GM12801 (cell line): ENCODE data around the gene DNM3.

Source experiments
- TF ChIP-seq, protein P1 (sequence below): IDR thresholded peaks from one replicate; pipeline ENCODE4 v1.5.1; 2011; ENCODE audit warnings: control low read depth; ENCODE audit not compliant: insufficient read length; ENCODE audit errors: extremely low read depth

DNM3 gene

DNA sequence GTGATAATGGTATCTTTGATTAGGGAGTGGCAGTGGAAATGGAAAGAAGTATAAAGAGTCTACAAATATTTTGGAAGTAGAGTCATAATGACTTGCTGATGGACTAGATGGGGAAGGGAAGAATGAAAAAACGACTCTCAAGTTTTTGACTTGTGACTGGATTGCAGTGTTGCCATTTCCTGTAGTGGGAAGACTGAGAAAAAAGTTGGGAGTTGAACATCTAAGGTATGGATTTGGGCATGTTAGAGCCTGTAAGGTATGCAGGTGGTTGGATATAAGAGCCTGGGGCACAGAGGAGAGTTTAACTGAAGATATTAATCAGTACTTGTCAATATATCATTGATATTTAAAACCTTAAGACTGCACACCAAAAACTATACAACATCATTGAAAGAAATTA, 19.4 kb downstream of the DNM3 start:
- TF ChIP-seq, protein P1, sequence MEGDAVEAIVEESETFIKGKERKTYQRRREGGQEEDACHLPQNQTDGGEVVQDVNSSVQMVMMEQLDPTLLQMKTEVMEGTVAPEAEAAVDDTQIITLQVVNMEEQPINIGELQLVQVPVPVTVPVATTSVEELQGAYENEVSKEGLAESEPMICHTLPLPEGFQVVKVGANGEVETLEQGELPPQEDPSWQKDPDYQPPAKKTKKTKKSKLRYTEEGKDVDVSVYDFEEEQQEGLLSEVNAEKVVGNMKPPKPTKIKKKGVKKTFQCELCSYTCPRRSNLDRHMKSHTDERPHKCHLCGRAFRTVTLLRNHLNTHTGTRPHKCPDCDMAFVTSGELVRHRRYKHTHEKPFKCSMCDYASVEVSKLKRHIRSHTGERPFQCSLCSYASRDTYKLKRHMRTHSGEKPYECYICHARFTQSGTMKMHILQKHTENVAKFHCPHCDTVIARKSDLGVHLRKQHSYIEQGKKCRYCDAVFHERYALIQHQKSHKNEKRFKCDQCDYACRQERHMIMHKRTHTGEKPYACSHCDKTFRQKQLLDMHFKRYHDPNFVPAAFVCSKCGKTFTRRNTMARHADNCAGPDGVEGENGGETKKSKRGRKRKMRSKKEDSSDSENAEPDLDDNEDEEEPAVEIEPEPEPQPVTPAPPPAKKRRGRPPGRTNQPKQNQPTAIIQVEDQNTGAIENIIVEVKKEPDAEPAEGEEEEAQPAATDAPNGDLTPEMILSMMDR: no peak

DNA sequence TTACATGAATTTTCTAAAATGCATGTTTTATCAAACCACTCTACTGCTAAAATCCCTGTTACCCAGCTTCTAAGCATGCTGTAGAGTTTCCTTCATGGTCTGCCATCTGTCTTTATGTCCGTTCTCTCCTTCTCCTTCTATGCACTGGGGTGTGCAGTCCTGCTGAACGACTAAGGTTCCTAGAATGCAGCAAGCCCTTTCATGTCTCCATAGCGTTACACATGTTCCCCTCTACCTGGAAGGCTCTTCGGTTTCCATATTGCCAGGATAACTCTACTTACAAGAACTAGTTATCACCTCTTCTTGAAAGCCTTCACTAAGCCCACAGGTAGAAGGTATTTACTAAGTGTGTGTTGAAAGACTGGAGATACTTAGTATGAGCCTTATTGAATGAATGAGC, 22.2 kb downstream of the DNM3 start:
- TF ChIP-seq, protein P1: no peak

DNA sequence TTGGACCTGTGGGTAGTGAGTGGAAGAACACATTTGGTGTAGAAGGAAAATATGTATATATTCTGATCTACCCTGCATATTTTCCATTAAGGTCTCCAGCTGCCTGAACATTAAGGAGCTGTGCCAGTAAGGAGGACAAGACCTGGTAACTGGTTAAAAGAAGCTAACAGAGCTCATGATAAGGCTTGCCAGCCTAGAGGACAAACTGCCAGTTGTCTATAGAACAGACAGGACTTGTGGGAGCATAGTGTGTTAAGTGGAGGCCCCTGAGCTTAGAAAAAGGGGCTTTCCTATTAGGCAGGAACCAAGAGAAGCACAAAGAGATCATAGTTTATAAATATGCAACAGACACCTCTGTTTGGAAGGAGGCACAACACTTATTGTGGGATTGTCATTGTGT, 23.0 kb downstream of the DNM3 start:
- TF ChIP-seq, protein P1: no peak

DNA sequence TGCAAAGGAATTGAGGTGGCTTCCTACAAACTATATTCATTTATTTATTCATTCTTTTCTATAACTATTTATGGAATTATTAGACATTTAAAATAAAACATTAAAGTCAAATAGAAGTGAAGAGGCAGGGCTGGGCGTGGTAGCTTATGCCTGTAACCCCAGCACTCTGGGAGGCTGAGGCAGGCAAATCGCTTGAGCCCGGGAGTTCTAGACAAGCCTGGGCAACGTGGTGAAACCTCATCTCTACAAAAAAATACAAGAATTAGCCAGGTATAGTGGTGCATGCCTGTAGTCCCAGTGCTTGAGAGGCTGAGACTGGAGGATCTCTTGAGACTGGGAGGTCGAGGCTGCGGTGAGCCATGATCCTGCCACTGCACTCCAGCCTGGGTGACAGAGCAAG, 23.8 kb downstream of the DNM3 start:
- TF ChIP-seq, protein P1: no peak

DNA sequence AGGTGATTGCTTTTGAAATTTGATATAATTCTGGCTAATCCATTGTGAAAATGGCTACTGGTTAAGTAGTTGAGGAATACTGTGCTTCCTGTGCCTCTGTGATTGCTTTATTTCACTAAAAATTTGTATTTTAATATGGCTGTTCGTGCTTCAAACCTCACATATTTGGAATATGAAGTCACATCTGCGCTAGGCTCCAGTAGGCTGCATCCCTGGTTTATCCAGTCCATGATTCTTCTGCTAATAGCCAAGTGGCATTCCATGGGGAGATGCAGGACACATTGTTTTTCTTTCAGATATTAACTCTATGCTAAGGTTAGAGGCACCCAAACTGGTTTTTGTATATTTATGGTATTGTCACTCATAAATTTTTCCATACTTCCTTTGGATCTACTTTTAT, 25.9 kb downstream of the DNM3 start:
- TF ChIP-seq, protein P1: no peak

DNA sequence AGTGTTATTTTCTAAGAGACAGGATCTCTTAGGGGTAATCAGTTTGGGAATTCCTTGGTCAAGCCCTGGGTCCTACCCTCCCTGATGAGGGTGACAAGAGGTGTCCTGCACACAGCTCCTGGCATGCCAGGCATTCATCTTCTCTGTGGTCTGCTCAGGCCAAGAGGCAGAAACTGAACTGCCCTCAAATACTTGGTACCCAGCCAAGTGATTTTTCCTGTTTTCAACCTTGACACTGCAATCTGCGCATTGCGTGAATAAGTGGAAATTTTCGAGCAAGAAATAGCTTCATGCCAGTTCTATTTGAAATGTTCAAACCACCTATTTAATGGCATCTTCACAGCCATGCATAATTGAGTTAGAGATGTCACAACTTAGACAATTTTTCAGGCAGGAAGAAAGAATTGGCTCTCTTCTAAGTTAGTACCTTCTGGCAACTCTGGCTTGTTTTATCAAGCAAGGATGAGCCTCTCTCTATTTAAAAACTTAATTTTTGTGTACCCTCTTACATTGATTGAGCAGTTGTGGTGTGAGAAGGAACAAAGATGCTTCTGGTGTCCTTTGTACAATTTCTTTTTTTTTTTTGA, 27.0 kb downstream of the DNM3 start:
- TF ChIP-seq, protein P1: no peak

DNA sequence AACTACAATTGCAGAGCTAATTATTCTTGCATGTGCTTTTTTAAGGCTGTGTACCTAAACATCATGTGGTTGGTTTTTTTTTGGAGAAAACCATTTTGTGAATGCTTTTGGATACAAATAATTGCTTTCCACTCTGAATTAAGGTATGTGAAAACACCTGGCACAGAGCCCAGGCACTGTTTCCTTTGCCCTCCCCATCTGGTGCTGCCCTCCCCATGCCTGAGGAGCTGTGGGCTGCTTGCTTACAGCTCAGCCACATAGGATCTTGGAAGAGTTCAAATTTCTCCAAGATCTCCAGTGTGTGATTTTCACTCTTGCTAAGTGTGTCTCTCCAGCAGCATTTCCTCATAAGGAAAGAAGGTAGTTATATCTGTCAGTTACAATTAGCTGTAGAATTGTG, 27.8 kb downstream of the DNM3 start:
- TF ChIP-seq, protein P1: no peak
